Right ventricle myocardium inferior (tissue), 1 donor: Measurements from ENCODE around the gene PIK3R3. TPM values are rescaled to one million over a fixed set of nuclear protein-coding genes. Genes with fewer than 3 reads are reported as not detected.

Experiments
- ATAC-seq: fragments of 200-7000 bp; cut with Tn5 transposase; one replicate; pipeline ENCODE4 v1.9.1; 2020; ENCODE audit warnings: mild to moderate bottlenecking, moderate library complexity
- DNase-seq: peaks from one replicate; pipeline ENCODE4 v3.0.0; 2021; ENCODE audit errors: missing footprints
- intact Hi-C: fragments of 100-400 bp; cut with DNase I; formaldehyde crosslinking; loops from one replicate; pipeline ENCODE4 v1.11.0; 2022
- total RNA-seq: library from RNA; stranded (reverse); fragmentation: NEBNext Ultra II Directional; extraction: Animal tissue kit (Norgen Biotek cat#: 25700); gene quantifications from one replicate; pipeline ENCODE4 v1.2.1, GENCODE V29; 2021
- donor health status: DM: no; HTN: yes; CAD: no; lungs with severe emphysema.

PIK3R3 gene
- total RNA-seq, 1 donor from 2014 or later: 22.6 TPM

DNA sequence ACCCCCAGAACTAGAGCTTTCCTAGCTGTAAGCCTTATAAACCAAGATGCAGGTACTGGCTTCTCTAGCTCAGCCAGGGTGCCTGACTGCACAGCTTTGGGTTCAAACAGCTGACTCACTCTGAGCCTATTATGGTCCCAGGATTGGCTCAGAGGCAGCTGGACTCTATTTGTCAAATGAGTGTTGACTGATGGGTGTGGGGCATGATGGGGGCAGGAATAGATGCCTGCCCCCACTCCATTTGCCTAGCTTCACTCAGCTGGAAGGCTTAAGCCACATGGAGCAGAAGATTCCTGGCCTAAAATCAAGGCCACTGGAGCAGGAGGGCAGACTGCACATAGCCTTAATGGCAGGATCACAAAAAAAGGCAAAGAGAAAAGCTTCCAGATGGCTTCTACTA lies 90.5 kb downstream of the PIK3R3 start:
- peak; percentile 73 for ATAC-seq
- intact Hi-C loops: no loop called here
- no peak for DNase-seq

DNA sequence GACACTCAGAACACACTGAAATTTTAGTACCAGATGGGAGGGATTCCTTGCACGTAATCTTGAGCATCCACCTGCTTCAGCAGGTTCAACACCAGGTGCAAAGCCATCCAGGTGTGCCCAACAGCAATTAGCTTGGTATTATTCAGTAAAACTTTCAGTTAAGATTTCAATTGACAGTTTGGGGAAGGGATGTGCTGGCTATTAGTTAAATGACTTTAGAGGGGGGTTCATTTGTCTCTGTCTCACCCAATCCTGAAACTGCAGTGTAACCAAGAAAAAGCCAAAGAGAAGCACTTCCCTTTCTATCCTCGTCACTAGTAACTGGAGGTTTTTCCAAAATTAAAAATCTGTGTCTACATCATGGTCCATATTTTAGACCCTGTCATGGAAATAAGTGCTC lies 90.9 kb downstream of the PIK3R3 start:
- DNase-seq (no peak), ATAC-seq (no peak)
- intact Hi-C loops: no loop called here

DNA sequence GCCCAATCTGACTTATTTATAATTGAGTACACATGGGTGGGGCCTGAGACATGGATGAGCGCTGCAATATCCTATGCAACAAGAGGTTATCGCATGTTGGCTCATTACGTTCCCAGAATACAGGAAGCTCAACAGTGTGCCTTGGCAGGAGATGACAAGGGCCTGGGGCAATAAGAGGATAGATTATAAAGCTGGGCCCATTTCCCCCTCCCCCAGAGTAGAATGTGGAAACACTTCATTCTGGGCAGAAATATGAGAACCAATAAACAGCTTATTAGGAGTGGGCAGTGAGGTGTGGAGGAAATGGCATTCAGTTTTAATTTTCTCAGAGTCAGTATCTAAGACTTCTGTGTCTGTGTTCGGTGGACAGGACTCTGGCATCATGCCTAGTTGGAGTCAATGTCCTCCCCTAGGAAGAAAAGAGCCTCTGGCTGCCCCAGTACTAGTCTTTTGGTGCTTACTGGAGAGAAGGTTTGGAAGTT lies 92.8 kb downstream of the PIK3R3 start:
- ATAC-seq (peak; percentile 15), DNase-seq (no peak)
- intact Hi-C loops: loop anchor here (5.0 kb wide), 2 partner anchors 93 to 183 kb away; partner anchors contain the start of gene PIK3R3

DNA sequence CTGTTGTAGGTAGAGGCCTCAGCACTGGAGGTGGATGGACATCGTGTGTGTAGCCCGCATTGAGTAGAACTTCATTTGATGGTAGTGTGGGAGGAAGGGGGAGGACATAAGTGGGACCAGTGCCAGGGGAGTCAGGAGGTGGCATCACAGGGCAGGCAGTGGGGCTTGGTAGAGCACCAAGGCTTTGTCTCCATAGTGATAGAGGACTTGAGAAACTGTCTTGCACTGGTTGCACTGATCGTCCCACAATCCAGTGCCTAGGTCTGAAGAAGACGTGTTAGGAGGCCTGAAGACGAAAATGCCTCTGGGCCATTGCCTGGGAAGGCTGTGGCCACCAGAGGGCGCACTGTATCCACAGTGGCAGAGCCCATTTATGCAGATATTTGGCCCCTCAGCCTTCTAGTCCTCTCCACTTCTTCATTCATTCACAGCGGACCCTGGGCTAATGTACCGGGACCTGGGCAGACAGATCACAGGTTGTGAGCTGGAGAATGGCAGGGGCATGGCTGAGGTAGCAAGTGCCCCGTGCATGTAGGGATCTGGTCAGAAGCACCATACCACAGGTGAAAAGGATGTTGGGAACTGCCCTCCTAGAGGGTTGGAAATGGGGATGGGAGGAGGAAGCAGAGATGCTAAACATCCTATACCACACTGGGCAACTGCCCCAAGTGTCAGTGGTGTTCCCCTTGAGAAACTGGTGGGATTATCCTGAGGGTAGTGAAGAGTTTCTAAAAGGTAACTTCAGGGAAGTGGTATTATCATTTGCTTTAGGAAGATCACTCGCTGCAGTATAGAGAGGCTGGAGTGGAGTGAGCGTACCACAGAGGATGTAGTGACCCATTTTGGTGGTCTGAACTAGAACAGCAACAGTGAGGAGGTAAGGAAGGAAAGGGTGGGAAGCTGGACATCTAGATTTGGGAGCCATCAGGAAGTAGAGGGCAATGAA lies 95.3 kb downstream of the PIK3R3 start:
- intact Hi-C loops: loop anchor here (1.0 to 5.0 kb wide), 3 partner anchors 95 to 185 kb away; partner anchors contain the start of gene PIK3R3
- peak; percentile 87 for DNase-seq
- ATAC-seq: peak; percentile 68

DNA sequence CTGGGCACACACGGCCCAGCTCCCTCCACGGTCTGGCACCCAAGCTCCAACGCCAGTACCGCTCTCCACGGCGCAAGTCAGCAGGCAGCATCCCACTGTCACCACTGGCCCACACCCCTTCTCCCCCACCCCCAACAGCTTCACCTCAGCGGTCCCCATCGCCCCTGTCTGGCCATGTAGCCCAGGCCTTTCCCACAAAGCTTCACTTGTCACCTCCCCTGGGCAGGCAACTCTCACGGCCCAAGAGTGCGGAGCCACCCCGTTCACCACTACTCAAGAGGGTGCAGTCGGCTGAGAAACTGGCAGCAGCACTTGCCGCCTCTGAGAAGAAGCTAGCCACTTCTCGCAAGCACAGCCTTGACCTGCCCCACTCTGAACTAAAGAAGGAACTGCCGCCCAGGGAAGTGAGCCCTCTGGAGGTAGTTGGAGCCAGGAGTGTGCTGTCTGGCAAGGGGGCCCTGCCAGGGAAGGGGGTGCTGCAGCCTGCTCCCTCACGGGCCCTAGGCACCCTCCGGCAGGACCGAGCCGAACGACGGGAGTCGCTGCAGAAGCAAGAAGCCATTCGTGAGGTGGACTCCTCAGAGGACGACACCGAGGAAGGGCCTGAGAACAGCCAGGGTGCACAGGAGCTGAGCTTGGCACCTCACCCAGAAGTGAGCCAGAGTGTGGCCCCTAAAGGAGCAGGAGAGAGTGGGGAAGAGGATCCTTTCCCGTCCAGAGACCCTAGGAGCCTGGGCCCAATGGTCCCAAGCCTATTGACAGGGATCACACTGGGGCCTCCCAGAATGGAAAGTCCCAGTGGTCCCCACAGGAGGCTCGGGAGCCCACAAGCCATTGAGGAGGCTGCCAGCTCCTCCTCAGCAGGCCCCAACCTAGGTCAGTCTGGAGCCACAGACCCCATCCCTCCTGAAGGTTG lies 97.6 kb downstream of the PIK3R3 start:
- ATAC-seq: peak; percentile 29
- intact Hi-C loops: loop anchor here (5.0 kb wide), 2 partner anchors 97 to 187 kb away; partner anchors contain the start of gene PIK3R3
- DNase-seq: no peak

DNA sequence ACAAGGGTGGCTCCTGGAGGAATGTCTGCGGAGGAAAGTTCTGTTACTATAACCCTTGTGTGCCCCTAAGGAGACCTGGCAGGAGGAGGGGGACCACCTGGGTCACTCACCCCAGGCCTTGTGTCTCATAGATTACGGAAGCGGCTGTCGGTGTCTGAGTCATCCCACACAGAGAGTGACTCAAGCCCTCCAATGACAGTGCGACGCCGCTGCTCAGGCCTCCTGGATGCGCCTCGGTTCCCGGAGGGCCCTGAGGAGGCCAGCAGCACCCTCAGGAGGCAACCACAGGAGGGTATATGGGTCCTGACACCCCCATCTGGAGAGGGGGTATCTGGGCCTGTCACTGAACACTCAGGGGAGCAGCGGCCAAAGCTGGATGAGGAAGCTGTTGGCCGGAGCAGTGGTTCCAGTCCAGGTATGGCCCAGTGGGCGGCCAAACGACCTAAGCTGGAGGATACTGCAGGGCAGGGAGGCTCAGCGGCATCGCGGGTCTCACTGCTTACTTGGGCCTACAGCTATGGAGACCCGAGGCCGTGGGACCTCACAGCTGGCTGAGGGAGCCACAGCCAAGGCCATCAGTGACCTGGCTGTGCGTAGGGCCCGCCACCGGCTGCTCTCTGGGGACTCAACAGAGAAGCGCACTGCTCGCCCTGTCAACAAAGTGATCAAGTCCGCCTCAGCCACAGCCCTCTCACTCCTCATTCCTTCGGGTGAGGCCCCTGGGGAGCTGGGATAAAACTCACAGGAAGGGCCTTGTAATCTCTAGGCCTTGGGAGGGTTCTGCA lies 101.4 kb downstream of the PIK3R3 start:
- intact Hi-C loops: no loop called here
- ATAC-seq: no peak
- no peak for DNase-seq

DNA sequence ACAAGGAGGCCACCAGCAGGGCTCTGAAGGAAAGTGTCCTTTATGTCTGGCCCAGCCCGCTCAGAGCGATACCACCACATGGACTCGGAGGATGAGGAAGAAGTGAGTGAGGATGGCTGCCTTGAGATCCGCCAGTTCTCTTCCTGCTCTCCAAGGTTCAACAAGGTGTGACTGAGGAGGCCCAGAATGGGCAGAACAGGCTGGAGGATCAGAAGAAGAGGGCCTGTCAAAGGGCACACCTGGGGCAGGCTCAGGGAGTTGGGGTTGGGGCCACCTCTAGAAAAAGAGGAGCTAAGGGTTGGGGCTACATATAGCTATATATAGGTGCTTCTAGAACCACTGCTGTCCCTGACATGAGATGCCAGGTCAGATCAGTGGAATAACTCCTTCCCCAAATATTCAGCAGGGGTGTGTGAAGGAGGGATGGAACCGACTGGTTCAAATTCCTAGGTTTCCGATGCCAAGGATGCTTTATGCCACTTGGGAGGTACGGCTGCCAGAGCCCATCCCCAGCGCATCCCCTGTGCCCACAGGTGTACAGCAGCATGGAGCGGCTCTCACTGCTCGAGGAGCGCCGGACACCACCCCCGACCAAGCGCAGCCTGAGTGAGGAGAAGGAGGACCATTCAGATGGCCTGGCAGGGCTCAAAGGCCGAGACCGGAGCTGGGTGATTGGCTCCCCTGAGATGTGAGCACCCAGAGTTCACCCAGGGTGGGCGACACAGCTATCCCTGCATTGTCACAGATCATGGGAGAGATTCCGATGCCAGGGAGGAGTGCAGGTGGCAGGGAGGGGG lies 102.2 kb downstream of the PIK3R3 start:
- DNase-seq (no peak), ATAC-seq (no peak)
- intact Hi-C loops: no loop called here

DNA sequence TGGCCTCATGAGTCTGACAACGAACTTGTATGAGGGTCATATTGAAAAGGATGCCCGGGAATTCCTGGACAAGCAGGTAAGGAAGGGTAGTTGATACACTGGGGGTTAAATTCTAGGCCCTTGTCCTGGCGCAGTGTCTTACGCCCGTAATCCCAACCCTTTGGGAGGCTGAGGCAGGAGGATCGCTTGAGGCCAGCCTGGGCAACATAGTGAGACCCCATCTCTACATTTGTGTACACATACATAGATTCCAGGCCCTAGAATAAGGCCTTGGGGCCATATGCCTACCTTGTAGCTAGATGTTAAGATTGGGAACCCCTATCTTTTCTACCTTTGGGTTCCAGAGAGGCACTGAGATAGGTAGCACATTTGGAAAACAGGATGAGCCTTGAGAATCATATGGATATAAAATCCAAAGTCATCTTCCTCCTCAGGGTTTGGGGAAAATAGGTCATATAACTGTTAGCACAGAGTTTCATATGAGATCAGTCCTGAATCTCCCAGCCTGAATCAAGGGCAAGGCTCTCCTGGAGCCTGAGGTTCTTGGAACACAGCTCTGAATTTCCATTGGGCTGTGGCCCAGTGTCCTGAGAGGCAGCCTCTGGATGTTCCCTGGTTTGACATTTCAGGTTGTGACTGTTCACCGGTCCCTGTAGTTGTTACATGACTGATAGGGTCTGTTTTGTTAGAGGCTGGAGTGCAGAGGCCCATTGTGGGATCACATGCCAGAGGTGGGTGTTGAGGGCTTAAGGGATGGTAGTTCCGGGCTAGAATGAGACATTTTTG lies 104.4 kb downstream of the PIK3R3 start:
- DNase-seq (no peak), ATAC-seq (peak; percentile 72)
- intact Hi-C loops: loop anchor here (1.0 kb wide), 1 partner anchor 115 kb away; no protein-coding TSS in a partner anchor

DNA sequence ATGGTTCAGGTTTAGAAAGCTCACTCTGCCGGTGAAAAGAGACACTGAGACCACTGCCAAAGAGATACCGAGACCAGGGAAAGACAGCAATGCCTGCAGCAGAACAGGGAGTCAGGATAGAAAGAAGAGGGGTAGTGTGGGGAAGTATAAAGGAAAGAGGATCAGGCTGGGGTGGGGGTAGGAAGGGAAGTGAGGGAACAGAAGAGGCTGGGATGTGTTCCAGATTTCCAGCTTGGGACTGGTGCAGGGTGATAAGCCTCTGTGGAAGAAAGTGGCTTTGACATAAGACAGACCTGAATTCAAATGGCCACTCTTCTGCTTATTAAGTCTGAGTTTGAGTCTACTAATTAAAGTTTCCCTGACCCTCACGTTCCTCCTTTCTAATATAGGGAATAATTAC lies 105.9 kb downstream of the PIK3R3 start:
- intact Hi-C loops: no loop called here
- ATAC-seq: peak; percentile 84
- DNase-seq: no peak

DNA sequence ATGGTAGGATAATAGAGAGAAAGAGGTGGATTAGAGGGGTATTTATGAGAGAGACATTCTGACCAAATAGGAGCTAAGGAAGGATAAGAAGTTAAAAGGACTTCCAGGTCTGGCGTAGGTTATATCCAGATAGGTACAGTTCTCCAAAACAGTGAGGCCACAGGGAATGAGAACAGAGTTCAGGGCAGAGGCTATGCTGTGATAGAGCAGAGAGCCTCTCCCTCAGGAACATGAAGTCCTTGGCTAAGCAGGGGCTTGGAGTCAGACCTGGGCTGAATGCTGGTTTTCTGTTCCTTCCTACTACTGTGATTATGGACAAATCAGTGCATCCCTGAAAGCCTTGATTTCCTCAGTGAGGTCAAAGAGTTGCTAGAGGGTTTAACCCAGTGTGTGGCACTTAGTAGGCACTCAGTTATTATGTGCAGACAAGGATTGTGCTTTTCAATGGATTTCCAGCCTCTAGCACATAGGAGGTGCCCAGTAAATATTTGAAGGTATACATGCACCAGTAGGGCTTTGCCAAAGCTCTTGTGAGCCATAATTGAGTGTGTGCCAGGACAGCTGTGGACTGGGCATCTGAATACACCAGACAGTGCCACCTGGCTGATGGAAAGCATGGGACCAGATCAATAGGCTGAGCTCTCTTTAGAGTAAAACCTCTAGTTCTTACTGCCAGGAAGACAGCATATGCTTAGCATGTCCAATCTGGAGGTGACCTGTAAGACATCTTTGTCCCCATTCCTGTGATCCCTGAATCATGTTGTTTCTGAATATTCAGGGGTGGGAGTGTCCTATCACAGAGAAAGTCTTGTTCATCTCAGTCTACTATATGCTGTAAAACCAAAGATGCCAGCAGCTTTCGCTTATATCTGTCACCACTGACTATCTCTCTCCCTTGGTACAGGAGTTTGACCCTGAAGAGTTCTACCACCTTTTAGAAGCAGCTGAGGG lies 111.1 kb downstream of the PIK3R3 start:
- intact Hi-C loops: no loop called here
- DNase-seq: no peak
- peak; percentile 68 for ATAC-seq

DNA sequence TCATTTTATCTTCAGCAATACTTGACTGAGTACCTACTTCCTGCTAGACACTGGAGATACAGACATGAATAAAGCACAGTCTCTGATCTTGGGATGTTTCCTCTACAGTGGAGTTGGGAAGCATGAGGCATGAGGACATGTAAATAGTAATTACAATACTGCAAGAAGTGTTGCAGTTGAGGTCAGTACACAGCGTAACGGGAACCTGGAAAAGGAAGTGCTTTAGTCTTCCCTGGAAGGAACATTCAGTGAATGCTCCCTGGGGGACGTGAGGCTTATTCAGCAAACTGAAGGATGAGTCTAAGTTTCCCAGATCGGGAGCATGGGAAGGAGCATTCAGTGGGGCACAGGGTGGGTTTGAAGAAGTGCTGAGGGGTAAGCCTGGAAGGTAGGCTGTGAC lies 112.4 kb downstream of the PIK3R3 start:
- ATAC-seq (no peak), DNase-seq (no peak)
- intact Hi-C loops: no loop called here

DNA sequence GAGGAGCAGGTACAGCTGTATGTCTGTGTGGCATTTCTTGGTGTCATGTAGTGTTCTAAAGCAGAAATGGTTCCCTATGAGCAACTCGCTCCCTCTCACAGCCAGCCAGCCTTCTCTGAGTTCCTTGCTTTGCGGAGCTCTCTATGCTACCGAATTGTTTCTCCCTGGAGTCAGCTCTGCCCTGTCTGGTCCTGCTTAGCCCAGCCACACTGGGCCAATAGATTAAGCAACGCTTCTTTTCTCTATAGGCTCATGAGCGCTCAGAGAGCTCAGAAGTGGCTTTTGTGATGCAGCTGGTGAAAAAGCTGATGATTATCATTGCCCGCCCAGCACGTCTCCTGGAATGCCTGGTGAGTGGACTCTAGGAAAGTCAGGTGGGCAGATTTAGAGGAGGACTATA lies 113.1 kb downstream of the PIK3R3 start:
- ATAC-seq (no peak), DNase-seq (no peak)
- intact Hi-C loops: no loop called here

DNA sequence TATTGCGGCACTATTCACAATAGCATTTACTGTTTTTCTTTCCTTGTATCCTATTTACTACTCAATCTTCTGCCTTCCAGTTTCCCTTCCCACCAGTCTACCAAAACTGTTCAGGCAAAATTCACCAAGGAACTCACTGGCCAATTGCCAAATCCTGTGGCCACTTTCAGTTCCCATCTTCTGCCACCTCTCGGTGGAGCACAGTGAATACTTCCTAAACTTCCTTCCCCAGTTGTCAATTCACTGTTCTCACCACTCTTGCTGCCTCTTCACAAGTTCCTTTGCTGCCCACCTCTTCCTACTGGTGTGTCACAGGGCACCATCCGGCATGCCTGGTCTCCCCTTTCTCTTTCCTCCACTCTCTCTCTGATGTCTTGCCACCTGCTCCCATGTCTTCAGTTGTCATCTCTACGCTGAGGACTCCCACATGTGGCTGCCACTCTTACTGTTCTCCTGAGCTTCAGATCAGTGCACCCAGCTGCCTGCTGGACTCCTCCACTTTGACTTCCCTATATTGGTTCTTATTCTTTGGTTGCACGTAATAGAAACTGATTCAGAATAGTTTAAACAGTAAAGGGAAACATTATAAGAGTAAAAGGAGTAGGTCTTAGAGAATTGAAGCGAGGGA lies 114.4 kb downstream of the PIK3R3 start:
- intact Hi-C loops: no loop called here
- ATAC-seq (peak; percentile 39), DNase-seq (no peak)

DNA sequence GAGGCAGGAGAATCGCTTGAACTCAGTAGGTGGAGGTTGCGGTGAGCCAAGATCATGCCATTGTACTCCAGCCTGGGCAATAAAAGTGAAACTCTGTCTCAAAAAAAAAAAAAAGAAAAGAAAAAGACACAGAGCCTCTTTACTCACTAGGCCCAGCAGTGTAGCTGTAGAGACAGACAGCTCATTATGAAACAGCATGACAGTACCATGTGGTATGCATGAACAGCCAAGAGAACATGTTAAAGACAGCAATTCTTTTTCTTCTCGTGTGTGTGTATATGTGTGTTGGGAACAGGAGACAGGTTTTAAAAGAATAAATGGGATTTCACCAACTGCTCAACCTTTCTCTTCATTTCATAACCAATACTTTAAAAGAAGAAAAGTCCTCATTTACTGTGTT lies 118.8 kb downstream of the PIK3R3 start:
- ATAC-seq: no peak
- DNase-seq: no peak
- intact Hi-C loops: no loop called here

DNA sequence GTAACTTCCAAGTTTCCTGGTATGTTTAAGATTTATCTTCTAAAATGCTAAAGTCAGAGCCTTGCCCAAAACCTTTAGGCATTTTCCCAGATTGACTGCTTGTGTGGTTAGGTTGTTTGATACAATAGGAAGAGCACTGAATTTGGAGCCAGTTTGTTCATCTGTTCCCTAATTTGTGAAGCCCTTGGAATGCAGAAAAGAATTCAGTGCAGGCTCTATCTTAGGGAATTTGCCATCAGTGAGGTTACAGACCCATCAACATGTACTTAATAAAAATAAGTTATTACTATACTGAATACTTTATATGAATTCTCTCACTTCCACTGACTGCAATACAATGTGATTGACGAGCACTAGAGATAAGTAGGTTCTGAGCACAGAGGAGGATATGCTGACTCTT lies 120.2 kb downstream of the PIK3R3 start:
- intact Hi-C loops: no loop called here
- ATAC-seq: no peak

More for the DNA sequence above, 120.2 kb downstream of the PIK3R3 start:
- DNase-seq: no peak
